ENCODE measurements around the gene ALDH1L2.
"Not testable (repeated sequence)": the region's sequence is repeated elsewhere in the genome, so short reads cannot be mapped to it uniquely, and the experiment has no call there.

Gene ALDH1L2

DNA sequence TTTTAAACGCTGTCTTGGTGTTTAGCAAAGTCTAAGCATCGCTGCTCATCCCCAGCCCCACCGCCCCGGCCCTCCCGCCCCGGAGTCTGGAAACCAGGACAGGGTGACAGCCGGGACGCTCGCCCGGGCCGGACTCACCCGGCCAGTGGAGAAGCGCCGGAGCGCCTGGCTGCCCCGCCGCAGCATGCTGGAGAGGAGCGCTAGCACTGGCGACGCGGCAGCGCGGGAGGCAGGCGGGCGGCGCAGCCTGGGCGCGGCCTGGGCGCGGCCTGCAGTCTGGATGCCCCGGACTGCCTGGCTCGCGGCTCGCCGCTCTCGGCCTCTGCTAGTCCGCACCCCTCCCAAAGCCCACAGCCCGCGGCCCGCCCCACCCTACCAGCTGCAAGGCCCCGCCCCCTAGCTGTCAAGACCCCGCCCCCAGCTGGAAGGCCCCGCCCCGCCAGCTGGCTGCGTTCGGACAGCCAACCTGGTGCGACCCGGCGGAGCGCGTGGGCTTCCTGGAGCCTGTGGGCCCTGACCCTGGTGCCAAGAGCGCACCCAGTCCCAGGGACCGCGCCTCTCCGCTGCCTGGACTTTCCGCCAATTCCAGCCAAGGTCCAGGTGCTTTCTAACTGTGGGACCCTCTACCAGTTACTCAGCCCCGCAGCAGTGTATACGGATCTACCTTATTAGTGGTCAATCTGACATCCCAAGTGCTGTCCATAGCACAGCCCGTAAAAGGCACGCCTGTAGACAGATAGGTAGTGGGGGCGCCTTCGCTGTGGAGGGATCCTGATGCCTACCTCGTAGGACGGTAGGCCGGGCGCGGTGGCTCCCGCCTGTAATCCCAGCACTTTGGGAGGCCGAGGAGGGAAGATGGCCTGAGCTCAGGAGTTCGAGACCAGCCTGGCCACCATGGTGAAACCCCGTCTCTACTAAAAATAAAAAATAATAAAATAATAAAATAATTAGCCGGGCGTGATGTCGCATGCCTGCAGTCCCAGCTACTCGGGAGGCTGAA lies at the start of gene ALDH1L2:
Gene ALDH1L2, minus strand, starts transcription at position 208 of the 1,000 bp plus-strand sequence. Its CDS starts 22 bp downstream, at position 186.
- in situ Hi-C loops (cut with MboI; ENCODE audit: low sequenced_read_pairs): no loop called here

DNA sequence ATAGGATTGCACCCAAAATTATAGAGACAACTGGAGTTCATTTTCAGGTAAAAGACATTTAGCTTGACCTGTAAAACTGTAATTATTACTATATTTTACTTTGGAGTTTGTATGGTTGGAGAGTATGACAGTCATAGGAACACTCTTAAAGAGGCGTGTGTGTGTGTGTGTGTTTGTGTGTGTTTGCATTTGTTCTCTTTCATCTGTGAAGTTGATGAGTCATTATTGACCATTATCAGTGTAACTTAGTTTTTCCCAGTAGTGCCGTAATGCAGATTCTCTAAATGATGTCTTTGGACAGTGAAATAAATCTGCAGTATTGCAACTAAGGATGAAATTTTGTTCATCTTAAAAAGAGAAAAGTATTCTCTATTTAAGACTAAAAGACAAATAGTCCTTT lies 36.3 kb upstream of the ALDH1L2 start:
- in situ Hi-C loops (cut with MboI; ENCODE audit: low sequenced_read_pairs): no loop called here

DNA sequence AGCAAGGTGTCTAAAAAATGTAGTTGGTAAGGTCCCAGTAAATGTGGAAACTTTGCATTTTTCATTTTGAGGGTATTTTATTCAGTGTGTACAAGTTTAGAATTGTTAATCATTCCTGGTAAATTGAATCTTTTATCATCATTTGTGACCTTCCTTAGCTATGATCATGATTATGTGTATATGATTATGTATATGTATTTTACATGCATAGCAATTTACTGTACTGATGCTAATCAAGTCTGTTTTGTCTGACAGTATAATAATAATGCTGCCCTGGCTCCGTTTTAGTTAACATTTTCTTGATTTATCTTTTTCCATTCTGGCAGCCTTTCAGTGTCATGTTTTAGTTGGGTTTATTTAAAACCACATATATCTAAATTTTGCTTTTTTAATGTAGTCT lies 32.7 kb upstream of the ALDH1L2 start:
- in situ Hi-C loops (cut with MboI; ENCODE audit: low sequenced_read_pairs): no loop called here

DNA sequence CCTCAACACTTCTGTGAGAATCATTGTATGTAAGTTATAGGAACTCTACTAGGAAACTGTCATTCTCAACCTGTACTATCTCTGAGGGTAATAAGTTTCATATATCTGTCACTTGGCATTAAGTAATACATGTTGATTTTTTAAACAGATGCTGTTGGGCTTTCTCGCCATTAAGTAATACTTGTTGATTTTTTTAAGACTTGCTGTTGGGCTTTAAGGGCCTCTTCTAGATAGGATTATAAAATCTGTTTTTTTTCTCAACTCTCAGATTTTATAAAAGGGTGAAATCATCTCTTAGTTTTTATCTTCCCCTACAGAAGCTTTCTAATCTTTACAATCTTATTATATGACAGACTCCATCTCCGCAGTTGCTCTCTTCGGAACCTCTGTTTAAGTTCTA lies 28.8 kb upstream of the ALDH1L2 start:
- in situ Hi-C loops (cut with MboI; ENCODE audit: low sequenced_read_pairs): no loop called here

DNA sequence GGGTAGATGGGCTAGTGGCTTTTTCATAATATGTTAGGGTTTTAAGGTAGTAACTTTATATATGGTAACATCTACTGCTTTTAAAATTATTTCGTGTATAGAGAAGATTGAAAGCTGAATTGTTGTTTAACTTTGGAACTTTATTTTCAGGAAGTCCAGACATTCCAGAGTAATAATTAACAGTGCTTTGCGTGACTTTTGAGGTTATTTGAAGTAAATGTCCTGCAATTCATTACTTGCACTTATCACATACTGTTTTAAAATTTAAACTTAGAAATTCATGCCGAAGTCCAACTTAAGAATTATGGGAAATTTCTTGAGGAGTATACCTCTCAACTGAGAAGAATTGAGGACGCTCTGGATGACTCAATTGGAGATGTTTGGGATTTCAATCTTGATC lies 26.6 kb upstream of the ALDH1L2 start:
- in situ Hi-C loops (cut with MboI; ENCODE audit: low sequenced_read_pairs): no loop called here

DNA sequence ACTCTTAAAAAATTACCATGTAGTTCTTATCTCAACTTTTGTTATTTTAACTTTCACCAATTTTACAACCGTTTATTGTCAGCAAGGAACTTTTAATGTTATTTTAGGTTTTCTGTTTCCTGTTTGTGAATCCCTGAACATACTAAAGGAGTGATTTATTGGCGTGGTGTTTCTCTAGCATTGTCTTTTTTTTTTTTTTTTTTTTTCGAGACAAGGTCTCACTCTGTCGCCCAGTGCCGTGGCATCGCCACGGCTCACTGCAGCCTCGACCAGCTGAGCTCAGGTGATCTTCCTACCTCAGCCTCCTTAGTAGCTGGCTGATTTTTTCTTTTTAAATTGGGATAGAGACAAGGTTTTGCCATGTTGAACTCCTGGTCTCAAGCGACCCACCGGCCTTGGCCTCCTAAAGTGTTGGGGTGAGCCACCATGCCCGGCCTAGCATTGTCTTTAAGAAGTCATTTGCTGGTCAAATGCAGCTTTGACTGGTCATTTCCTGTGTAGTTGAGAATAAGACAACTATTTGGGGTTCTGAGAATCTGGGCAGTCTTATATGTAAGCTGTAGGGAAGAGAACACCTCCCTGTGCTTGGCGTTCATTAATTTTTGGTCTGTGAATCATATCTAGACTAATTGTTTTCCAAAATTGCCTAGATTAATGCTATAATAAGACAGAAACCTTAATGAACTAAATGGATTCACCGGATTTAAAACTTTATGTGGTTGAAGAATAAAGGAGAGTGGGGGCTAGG lies 25.4 kb upstream of the ALDH1L2 start:
- in situ Hi-C loops (cut with MboI; ENCODE audit: low sequenced_read_pairs): no loop called here

DNA sequence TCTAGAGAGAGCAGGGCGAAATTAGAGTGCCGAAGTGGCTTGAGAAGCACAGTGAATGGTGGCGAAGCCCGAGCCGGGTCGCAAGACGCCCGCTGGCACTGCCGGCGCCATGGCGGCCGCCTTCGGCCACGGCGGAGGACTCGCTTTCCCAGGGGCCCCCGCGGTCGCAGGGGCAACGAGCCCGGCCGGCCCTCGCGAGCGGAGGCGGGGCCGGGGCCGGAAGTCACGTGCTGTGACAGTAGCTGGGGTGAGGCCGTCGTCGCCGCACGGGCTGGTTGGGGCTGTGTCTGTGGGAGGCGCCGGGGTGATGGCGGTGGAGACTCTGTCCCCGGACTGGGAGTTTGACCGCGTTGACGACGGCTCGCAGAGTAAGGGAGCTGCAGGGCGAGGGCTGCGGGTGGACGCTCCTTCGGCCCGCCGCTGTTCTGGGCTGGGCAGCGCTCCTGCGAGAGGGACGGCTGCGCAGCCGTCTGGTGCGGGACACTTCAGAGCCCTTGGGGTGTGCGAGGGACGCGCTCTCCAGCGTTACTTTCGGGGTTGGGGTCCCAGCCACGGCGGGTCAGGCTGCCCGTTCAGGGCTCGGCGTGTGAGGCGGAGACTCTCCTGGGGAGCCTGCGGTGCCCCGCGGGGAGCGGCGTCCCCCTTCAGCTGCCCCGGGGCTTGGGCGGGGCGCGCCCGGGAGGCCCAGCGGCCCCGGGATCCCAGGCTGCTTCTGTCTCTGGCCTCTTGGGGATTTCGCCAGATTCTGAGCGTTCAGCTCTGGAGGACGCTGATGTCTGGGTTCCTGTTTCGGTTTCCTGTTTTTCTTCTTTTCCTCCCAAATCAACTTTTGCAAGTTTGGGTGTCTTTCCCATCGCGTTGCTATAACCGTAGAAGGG lies 23.5 kb upstream of the ALDH1L2 start, which contains the start of gene WASHC4:
Gene WASHC4, plus strand, starts transcription at position 238 of the 878 bp plus-strand sequence. Its CDS starts 70 bp downstream, at position 308.
- in situ Hi-C loops (cut with MboI; ENCODE audit: low sequenced_read_pairs): no loop called here

DNA sequence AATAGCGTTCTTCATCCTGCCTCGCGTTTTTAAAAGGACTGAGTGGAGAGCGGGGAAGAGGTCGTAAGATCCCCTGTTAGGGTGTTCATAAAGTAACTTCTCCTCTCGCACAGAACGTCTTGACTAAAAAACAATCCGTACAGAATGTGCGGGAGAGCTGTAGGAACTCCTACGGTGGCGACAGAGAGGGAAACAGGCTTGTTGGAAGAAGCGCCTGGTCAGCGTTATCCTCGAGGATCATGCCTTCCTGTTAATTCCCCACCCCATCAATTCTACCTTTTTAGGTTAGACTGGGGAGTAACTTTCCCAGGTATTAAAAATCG lies 22.9 kb upstream of the ALDH1L2 start:
- in situ Hi-C loops (cut with MboI; ENCODE audit: low sequenced_read_pairs): no loop called here

DNA sequence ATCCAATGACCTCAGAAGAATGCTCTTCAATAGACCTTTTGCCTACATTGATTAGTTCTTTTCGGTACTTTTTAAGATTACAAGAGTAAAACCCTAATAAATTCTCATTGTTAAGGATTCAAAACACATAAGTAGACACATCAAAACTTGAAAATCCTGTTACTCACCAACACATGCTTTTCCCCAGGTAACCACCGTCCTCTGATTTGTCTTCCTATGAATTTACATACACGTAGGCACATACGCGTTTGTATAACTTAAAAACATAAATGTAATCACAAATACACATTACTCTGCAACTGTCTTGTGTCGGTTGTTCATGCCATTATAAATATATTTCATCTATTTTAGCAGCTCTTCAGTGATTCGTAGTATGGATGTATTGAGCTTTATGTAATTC lies 22.4 kb upstream of the ALDH1L2 start:
- in situ Hi-C loops (cut with MboI; ENCODE audit: low sequenced_read_pairs): no loop called here

DNA sequence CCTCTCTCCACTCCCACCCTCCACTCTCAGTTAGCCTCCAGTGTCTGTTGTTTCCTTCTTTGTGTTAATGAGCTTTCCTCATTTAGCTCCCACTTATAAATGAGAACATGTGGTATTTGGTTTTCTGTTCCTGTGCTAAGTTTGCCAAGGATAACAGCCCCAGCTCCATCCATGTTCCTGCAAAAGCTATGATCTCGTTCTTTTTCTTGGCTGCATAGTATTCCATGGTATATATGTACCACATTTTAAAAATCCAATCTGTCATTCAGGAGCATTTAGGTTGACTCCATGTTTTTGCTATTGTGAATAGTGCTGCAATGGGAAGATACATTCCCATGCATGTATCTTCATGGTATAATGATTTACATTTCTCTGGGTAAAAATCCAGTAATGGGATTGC lies 20.5 kb upstream of the ALDH1L2 start:
- in situ Hi-C loops (cut with MboI; ENCODE audit: low sequenced_read_pairs): no loop called here

DNA sequence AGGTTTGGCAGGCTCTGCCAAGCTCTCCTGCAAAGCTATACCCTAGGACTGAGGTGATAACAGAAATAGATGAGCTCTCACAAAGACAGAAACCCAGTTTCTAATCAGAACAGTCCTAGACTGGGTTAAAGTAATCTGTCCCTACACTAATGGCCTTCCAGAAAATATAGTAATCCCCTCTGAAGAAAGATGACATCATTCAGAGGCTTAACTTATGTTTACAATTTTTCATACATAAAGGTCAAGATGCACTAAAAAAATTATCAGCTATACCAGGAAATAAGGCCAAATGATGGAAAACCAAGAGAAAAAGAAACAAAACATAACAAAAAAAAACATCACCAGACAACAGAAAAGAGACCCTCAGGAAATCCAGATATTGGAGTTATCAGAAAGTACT lies 18.4 kb upstream of the ALDH1L2 start:
- in situ Hi-C loops (cut with MboI; ENCODE audit: low sequenced_read_pairs): no loop called here

DNA sequence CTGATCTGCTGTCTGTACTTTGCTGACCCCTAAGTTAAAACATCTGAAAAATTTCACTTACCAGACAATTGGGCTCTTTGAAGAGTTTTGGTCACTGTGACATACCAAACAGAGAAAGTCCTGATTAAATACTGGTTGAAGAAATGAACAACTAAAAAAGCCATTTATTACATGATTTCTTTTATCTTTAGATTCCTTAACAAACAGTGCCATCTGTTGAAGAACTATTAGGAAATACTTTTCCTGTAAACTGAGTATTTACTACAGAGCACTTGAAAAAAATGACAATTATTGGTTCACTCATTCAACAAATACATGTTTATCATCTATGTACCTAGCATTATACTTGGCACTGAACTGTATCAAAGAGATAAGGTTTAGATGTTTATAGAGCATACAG lies 16.7 kb upstream of the ALDH1L2 start:
- in situ Hi-C loops (cut with MboI; ENCODE audit: low sequenced_read_pairs): no loop called here

DNA sequence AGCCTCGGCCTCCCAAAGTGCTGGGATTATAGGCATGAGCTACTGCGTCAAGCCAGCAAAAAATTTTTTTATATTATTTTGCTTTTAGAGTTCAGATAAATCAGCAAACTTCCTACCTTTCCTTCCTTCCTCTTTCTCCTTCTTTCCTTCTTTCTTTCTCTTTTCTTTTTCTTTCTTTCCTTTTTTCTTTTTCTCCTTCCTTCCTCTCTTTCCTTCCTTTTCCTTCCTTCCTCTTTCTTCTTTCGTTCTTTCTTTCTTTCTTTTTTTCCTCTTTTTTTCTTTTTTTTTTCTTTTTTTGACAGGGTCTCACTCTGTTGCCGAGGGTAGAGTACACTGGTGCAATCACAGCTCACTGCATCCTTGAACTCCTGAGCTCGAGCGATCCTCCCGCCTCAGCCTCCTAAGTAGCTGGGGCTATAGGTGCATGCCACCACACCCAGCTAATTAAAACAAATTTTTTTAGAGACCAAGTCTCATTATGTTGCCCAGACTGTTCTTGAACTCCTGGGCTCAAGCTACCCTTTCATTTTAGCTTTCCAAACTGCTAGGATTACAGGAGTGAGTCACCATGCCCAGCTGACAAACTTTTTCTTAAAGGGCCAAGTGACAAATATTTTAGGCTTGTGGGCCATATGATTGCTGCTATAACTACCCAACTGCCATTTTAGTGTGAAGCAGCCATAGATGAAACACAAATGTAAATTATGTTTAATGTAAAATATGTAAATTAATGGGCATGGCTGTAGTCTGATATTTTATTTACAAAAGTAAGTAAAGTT lies 16.1 kb upstream of the ALDH1L2 start:
- in situ Hi-C loops (cut with MboI; ENCODE audit: low sequenced_read_pairs): no loop called here

DNA sequence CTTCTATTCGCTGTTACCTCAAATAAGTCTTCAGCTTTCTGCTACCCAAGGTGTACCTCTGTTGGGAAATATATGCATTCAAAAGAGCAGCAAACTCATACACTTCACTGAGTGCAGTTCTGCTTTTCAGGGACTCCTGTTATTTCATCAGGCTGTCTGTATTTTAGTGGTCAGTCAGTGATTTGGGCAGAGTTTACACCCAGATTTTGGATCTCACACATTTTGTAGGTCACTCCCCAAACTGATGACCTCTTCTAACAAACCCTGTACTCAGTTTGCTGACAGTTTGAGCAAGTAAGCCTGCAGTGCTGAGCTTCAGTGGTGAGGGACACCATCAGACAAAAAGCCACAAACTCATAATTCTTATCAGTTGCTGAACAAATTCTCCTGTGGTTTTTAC lies 15.1 kb upstream of the ALDH1L2 start:
- in situ Hi-C loops (cut with MboI; ENCODE audit: low sequenced_read_pairs): no loop called here

DNA sequence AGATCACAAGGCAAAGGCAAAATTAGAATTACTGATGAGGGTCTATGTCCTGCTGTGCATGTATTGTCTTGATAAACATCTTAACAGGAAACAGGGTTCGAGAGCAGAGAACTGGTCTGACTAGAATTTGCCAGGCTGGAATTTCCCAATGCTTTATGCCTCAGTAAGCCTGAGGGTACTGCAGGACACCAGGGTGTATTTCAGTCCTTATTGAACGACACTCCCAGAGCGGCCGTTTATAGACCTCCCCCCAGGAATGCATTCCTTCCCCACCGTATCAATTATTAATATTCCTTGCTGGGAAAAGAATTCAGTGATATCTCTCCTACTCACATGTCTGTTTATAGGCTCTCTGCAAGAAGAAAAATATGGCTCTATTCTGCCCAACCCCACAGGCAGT lies 11.1 kb upstream of the ALDH1L2 start:
- in situ Hi-C loops (cut with MboI; ENCODE audit: low sequenced_read_pairs): not testable (repeated sequence)

DNA sequence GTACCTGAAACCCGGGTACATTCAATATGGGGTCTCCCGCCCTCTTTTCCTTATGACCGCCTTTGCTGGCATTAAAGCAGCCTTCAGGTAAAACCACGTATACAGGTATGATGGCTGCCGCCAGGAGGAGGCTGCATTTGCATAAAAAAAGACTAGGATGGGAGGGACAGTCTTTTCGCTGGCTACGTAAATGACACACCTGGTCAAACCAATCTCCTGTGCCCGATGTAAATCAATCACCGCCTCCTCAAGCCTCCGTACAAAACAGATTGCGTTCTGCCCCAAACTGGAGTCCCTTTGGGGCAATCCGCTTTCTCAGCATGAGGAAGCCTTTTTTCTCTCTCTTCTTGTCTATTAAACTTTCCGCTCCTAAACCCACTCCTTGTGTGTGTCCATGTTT lies 8.1 kb upstream of the ALDH1L2 start:
- in situ Hi-C loops (cut with MboI; ENCODE audit: low sequenced_read_pairs): no loop called here

DNA sequence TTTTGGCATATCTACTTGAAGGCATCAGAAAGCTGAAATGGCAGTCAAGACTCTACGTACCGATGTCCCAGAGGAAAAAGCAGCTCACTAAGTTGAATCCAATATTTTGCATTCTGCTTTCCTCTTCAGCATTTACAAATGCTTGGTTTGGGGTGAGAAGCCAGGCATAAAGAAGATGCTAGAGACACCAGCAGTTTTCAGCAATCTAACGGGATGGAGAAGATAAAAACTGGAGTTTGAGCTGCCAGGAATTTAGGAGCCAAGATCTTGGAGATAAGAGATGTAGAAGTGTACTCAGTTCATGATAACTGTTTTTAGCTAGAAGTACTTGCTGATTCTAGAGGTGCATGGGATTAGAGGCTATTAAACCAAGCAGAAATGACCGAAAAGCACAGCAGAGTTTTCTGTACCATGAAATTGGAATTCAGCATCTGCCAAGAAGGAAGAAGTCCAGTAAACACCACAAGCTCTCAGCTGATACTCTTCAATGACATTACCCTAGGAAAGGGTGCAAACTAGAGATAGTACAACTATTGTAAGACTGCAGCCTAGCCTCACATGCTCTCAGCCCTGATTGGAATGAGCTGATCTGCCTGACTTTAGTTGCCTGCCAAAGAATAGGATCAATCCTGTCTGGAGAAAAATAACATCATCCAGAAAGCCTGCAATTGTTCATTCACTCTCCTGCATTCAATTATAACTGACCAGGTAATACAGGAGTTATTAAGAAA lies 7.4 kb upstream of the ALDH1L2 start:
- in situ Hi-C loops (cut with MboI; ENCODE audit: low sequenced_read_pairs): no loop called here

DNA sequence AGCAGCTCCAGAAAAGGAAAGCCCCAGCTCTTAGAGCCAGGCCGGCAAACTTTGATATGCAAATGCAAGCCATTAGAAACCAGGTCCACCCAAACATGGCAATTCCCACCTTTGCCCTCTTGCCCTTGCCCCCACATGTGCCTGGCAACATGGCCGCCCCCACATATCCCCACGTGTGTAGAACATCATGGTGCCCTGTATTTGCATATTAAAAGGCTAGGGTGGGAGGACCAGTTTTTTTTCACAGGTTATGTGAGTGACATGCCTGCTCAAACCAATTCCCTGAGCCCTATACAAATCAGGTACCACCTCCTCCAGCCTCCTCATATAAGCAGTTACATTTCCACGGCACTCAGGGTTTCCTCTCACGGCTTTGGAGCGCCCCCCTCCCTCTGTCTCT lies 6.1 kb upstream of the ALDH1L2 start:
- in situ Hi-C loops (cut with MboI; ENCODE audit: low sequenced_read_pairs): no loop called here

DNA sequence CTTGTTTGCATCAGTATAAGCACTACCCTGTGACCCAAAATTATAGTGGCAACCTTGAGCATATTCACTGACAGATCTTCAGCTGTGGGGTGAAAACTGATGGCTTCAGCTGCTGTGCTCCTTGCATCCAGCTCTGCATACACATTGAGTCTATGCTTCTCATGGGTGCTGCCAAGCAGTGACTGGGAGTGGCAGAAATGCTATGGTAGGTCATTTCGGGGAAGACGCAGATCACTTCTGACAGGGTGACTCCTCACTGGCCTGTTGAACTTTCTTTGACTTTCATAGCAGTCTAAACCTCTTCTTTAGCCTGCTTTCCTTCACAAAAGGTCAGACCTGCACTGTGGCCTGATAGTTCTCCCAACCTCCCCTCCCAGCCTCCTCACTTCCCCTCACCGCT lies 5.6 kb upstream of the ALDH1L2 start:
- in situ Hi-C loops (cut with MboI; ENCODE audit: low sequenced_read_pairs): no loop called here

DNA sequence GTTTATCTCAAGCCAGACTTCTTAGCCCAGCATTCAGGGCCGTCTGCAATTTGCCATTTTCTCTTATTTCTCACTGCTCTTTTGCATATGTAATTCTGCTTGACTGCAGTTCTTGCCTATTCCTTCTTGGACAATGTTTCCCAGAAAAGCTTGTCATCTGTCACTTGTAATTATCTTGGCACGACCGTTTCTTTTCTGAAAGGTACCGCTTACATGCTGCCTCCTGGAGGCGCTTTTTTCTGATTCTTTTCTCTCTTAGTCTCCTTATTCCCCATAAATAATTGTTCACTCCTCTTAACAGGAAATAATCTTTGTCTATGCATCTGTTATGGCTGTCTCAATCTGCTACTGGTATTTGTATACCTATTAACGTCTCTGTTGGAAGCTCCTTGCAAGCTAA lies 1.2 kb upstream of the ALDH1L2 start:
- in situ Hi-C loops (cut with MboI; ENCODE audit: low sequenced_read_pairs): no loop called here
